ENCODE measurements around the gene ESYT2. TPM values are rescaled to one million over a fixed set of nuclear protein-coding genes. Genes with fewer than 3 reads are reported as not detected.

Gene ESYT2
- total RNA-seq, 1 experiment from 2014 or later = 162 TPM

- DNase-seq = peak; percentile 79 to 88
- POLR2A ChIA-PET (ENCODE audit: unreplicated experiment) = interaction anchor here (0.8 to 1.0 kb wide), 2 partner anchors 47 to 112 kb away, joined by 4 to 42 read pairs; partner anchors contain the start of gene NCAPG2
- Histone ChIP-seq H3K4me2 (peak overlapping the region; percentile 94), H3K4me3 (peak overlapping the region; percentile 48; the same call in 1 of the 2 replicates), H4K20me1 (ENCODE audit: insufficient read depth) (no peaks in the 10 kb centered on the region; the same call in 1 of the 2 replicates), H3K9me3 (ENCODE audit: insufficient read depth, low read depth) (no peaks in the 10 kb centered on the region), H3K27ac (peak overlapping the region; percentile 95), H3F3A (ENCODE audit: insufficient read depth, low read depth) (peaks cover 68% of the 10 kb centered on the region), H3K79me2 (ENCODE audit: low read depth) (peaks cover 91% of the 10 kb centered on the region), H3K27me3 (ENCODE audit: insufficient read depth, low read depth) (no peaks in the 10 kb centered on the region), H3K4me1 (replicated peaks; ENCODE audit: insufficient read depth) (peaks cover 83% of the 10 kb centered on the region), H2AFZ (no peak overlapping the region), H3K9me2 (ENCODE audit: insufficient read depth) (no peaks in the 10 kb centered on the region), H3K36me3 (ENCODE audit: low read depth) (peaks cover 12% of the 10 kb centered on the region; the same call in 1 of the 2 replicates)
- CTCF ChIA-PET = interaction anchor here (1.6 kb wide), 1 partner anchor 34 kb away, joined by 8 read pairs; no protein-coding TSS in a partner anchor
- TF ChIP-seq EZH2 (IDR thresholded peaks at IDR 0.05; ENCODE audit: low read depth) (no peak), CTCF (conservative IDR thresholded peaks at IDR 0.05) (peak; percentile 33; the same call in 1 of the 2 replicates)
- BruUV-seq (replicated peaks) = no TSS peak
- intact Hi-C loops (cut with micrococcal nuclease; ENCODE audit: unreplicated experiment) = loop anchor here (5.0 kb wide), 2 partner anchors 115 to 1515 kb away; partner anchors contain the start of gene NCAPG2
Measured at GRCh38 chr7:158816995-158817394, 12.3 kb downstream of the ESYT2 start.

- Histone ChIP-seq H3K4me3 (peak overlapping the region; percentile 17; the same call in 1 of the 2 replicates), H3K27ac (peak overlapping the region; percentile 95), H3K4me1 (replicated peaks; ENCODE audit: insufficient read depth) (peaks cover 83% of the 10 kb centered on the region), H3K27me3 (ENCODE audit: insufficient read depth, low read depth) (no peaks in the 10 kb centered on the region), H3K36me3 (ENCODE audit: low read depth) (peaks cover 12% of the 10 kb centered on the region; the same call in 1 of the 2 replicates), H3K9me3 (ENCODE audit: insufficient read depth, low read depth) (no peaks in the 10 kb centered on the region), H3F3A (ENCODE audit: insufficient read depth, low read depth) (peaks cover 68% of the 10 kb centered on the region), H3K79me2 (ENCODE audit: low read depth) (peaks cover 91% of the 10 kb centered on the region), H2AFZ (no peak overlapping the region), H4K20me1 (ENCODE audit: insufficient read depth) (no peaks in the 10 kb centered on the region; the same call in 1 of the 2 replicates), H3K9me2 (ENCODE audit: insufficient read depth) (no peaks in the 10 kb centered on the region), H3K4me2 (peak overlapping the region; percentile 94)
- POLR2A ChIA-PET (ENCODE audit: unreplicated experiment) = interaction anchor here (0.6 to 1.0 kb wide), 2 partner anchors 14 to 48 kb away, joined by 11 to 42 read pairs; no protein-coding TSS in a partner anchor
- CTCF ChIA-PET = interaction anchor here (1.6 kb wide), 1 partner anchor 33 kb away, joined by 8 read pairs; no protein-coding TSS in a partner anchor
- peak; percentile 61 to 70 for DNase-seq
- intact Hi-C loops (cut with micrococcal nuclease; ENCODE audit: unreplicated experiment) = loop anchor here (5.0 kb wide), 2 partner anchors 114 to 1514 kb away; partner anchors contain the start of gene NCAPG2
- no peak for TF ChIP-seq EZH2 (IDR thresholded peaks at IDR 0.05; ENCODE audit: low read depth)
- no peak for TF ChIP-seq CTCF (conservative IDR thresholded peaks at IDR 0.05)
- BruUV-seq (replicated peaks) = TSS peak; percentile 10
Measured at GRCh38 chr7:158816271-158816670, 13.0 kb downstream of the ESYT2 start.

- Histone ChIP-seq H2AFZ (no peak overlapping the region), H4K20me1 (ENCODE audit: insufficient read depth) (no peaks in the 10 kb centered on the region; the same call in 1 of the 2 replicates), H3K4me3 (no peak overlapping the region; the same call in 1 of the 2 replicates), H3K4me2 (peak overlapping the region; percentile 94), H3F3A (ENCODE audit: insufficient read depth, low read depth) (peaks cover 65% of the 10 kb centered on the region), H3K4me1 (replicated peaks; ENCODE audit: insufficient read depth) (peaks cover 83% of the 10 kb centered on the region), H3K36me3 (ENCODE audit: low read depth) (peaks cover 12% of the 10 kb centered on the region; the same call in 1 of the 2 replicates), H3K79me2 (ENCODE audit: low read depth) (peaks cover 91% of the 10 kb centered on the region), H3K9me2 (ENCODE audit: insufficient read depth) (no peaks in the 10 kb centered on the region), H3K27ac (peak overlapping the region; percentile 95), H3K9me3 (ENCODE audit: insufficient read depth, low read depth) (no peaks in the 10 kb centered on the region), H3K27me3 (ENCODE audit: insufficient read depth, low read depth) (no peaks in the 10 kb centered on the region)
- DNase-seq = no peak
- CTCF ChIA-PET = interaction anchor here (1.6 to 1.8 kb wide), 2 partner anchors 33 kb away, joined by 5 to 8 read pairs; no protein-coding TSS in a partner anchor
- no TSS peak for BruUV-seq (replicated peaks)
- POLR2A ChIA-PET (ENCODE audit: unreplicated experiment) = interaction anchor here (0.6 kb wide), 1 partner anchor 13 kb away, joined by 11 read pairs; no protein-coding TSS in a partner anchor
- TF ChIP-seq EZH2 (IDR thresholded peaks at IDR 0.05; ENCODE audit: low read depth) (no peak), CTCF (conservative IDR thresholded peaks at IDR 0.05) (no peak)
- intact Hi-C loops (cut with micrococcal nuclease; ENCODE audit: unreplicated experiment) = loop anchor here (5.0 kb wide), 2 partner anchors 113 to 1513 kb away; partner anchors contain the start of gene NCAPG2
Measured at GRCh38 chr7:158815800-158816128, 13.5 kb downstream of the ESYT2 start.
